ENCODE measurements around the gene CLN3.
A peak's percentile ranks its signal among the peaks of the same experiment; 100 is the strongest.
"Not testable (repeated sequence)": the region's sequence is repeated elsewhere in the genome, so short reads cannot be mapped to it uniquely, and the experiment has no call there.

Gene CLN3

GRCh38 chr16:28494121-28494851, 2.4 kb upstream of the CLN3 start, which contains the start of gene APOBR:
APOBR (plus strand) TSS chr16:28494643; CDS start chr16:28494682, 39 bp downstream.
- peaks cover under 1% of the 10 kb centered on the region for H3K36me3 ChIP-seq (replicated peaks)
- no peak within 1 kb of the TSS for H3K4me3 ChIP-seq
- DNase-seq (ENCODE audit: low spot score in 2 of 2) = no peak

DNA sequence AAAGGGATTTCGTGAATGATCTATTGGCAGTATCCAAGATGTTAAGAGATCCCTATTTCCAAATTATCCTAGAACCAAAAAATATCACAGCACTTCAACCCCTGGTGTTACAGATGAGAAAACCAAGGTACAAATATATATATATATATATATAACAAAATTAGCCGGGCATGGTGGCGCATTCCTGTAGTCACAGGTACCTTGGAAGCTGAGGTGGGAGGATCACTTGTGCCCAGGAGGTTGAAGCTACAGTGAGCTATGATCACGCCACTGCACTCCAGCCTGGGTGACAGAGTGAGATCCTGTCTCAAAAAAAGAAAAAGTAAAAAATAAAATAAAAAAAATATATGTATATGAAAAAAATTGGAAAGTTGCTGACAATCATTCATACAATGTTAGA, 637 bp upstream of the CLN3 start:
- Histone ChIP-seq H3K27me3 (ENCODE audit: low read depth) (no peaks in the 10 kb centered on the region; the same call in 1 of the 2 replicates), H3K36me3 (replicated peaks) (peaks cover 8% of the 10 kb centered on the region), H3K9me3 (no peaks in the 10 kb centered on the region), H3K4me3 (peak overlapping the region; percentile 82), H3K4me1 (peaks cover 5% of the 10 kb centered on the region)
- in situ Hi-C loops (cut with MboI; ENCODE audit: low sequenced_read_pairs) = loop anchor here (25.0 kb wide), 1 partner anchor 320 kb away; the partner anchor contains the start of gene ATXN2L
- DNase-seq (ENCODE audit: low spot score in 2 of 2) = no peak

More at GRCh38 chr16:28494121-28494851, 2.4 kb upstream of the CLN3 start, which contains the start of gene APOBR:
- H3K9me3 ChIP-seq = no peaks in the 10 kb centered on the region
- no peaks in the 10 kb centered on the region; the same call in 1 of the 2 replicates for H3K27me3 ChIP-seq (ENCODE audit: low read depth)
- H3K4me1 ChIP-seq = peaks cover 5% of the 10 kb centered on the region
- in situ Hi-C loops (cut with MboI; ENCODE audit: low sequenced_read_pairs) = loop anchor here (25.0 kb wide), 1 partner anchor 318 kb away; the partner anchor contains the start of gene ATXN2L

DNA sequence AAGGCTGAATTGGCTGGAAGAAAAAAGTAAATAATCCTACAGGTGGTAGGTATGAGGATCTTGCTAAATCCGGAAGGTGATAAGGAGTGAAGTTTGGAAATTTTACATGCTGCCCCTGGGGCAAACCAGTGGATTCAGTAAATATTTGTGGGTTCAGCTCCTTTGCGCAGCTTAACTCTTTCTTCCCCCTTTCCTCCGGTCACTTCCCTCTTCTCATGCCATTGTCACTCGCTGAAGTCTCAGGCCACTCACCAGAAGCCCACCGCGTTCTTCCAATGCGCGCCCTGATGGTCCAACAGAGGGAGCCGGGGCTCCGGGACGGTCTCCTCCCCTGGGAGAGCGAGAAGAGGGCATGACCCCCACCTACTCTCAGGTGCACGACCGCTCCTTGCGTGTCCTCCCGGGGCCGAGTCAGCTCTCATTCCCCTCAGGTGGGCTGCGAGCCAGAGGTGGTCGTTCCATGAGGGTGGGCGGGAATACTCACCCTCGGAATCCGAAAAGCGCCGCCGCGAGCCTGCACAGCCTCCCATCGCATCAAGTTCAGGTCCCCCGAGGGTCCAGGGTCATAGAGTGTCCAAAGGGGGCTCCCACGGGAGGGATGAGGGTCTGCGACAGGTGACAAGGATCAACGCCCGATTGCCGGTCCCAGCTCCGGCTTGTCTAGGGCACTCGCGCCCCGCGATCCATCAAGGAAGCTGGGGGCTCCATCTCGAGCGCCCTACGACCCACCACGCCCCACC, 474 bp downstream of the CLN3 start:
- DNase-seq (ENCODE audit: low spot score in 2 of 2) = peak; percentile 32 to 49
- no peaks in the 10 kb centered on the region for H3K9me3 ChIP-seq
- peaks cover 5% of the 10 kb centered on the region for H3K4me1 ChIP-seq
- peaks cover 8% of the 10 kb centered on the region for H3K36me3 ChIP-seq (replicated peaks)
- no peaks in the 10 kb centered on the region; the same call in 1 of the 2 replicates for H3K27me3 ChIP-seq (ENCODE audit: low read depth)
- in situ Hi-C loops (cut with MboI; ENCODE audit: low sequenced_read_pairs) = loop anchor here (25.0 kb wide), 1 partner anchor 321 kb away; the partner anchor contains the start of gene ATXN2L
- peak overlapping the region; percentile 82 for H3K4me3 ChIP-seq

GRCh38 chr16:28486266-28486665, 5.6 kb downstream of the CLN3 start:
- Histone ChIP-seq H3K4me1 (peaks cover 5% of the 10 kb centered on the region), H3K9me3 (no peaks in the 10 kb centered on the region), H3K36me3 (replicated peaks) (peaks cover 11% of the 10 kb centered on the region), H3K27me3 (ENCODE audit: low read depth) (no peaks in the 10 kb centered on the region; the same call in 1 of the 2 replicates), H3K4me3 (no peak overlapping the region)
- DNase-seq (ENCODE audit: low spot score in 2 of 2) = no peak
- in situ Hi-C loops (cut with MboI; ENCODE audit: low sequenced_read_pairs) = loop anchor here (25.0 kb wide), 1 partner anchor 326 kb away; the partner anchor contains the start of gene ATXN2L

GRCh38 chr16:28483361-28483760, 8.5 kb downstream of the CLN3 start:
- H3K4me3 ChIP-seq; H3K4me1 ChIP-seq; H3K27me3 ChIP-seq (ENCODE audit: low read depth); DNase-seq (ENCODE audit: low spot score in 2 of 2); H3K9me3 ChIP-seq; H3K36me3 ChIP-seq (replicated peaks): not testable (repeated sequence)
- in situ Hi-C loops (cut with MboI; ENCODE audit: low sequenced_read_pairs) = loop anchor here (25.0 kb wide), 1 partner anchor 329 kb away; the partner anchor contains the start of gene ATXN2L

GRCh38 chr16:28482026-28482425, 9.8 kb downstream of the CLN3 start:
- DNase-seq (ENCODE audit: low spot score in 2 of 2) = no peak
- Histone ChIP-seq H3K36me3 (replicated peaks) (peaks cover 12% of the 10 kb centered on the region), H3K4me3 (no peak overlapping the region), H3K9me3 (no peaks in the 10 kb centered on the region), H3K27me3 (ENCODE audit: low read depth) (no peaks in the 10 kb centered on the region), H3K4me1 (no peaks in the 10 kb centered on the region)
- in situ Hi-C loops (cut with MboI; ENCODE audit: low sequenced_read_pairs) = loop anchor here (25.0 kb wide), 1 partner anchor 330 kb away; the partner anchor contains the start of gene ATXN2L

GRCh38 chr16:28478506-28479180, 13.2 kb downstream of the CLN3 start:
- Histone ChIP-seq H3K4me3 (no peak overlapping the region), H3K4me1 (no peaks in the 10 kb centered on the region), H3K36me3 (replicated peaks) (peaks cover 17% of the 10 kb centered on the region), H3K27me3 (ENCODE audit: low read depth) (no peaks in the 10 kb centered on the region), H3K9me3 (no peaks in the 10 kb centered on the region)
- DNase-seq (ENCODE audit: low spot score in 2 of 2) = no peak
- in situ Hi-C loops (cut with MboI; ENCODE audit: low sequenced_read_pairs) = loop anchor here (25.0 kb wide), 1 partner anchor 334 kb away; the partner anchor contains the start of gene ATXN2L

DNA sequence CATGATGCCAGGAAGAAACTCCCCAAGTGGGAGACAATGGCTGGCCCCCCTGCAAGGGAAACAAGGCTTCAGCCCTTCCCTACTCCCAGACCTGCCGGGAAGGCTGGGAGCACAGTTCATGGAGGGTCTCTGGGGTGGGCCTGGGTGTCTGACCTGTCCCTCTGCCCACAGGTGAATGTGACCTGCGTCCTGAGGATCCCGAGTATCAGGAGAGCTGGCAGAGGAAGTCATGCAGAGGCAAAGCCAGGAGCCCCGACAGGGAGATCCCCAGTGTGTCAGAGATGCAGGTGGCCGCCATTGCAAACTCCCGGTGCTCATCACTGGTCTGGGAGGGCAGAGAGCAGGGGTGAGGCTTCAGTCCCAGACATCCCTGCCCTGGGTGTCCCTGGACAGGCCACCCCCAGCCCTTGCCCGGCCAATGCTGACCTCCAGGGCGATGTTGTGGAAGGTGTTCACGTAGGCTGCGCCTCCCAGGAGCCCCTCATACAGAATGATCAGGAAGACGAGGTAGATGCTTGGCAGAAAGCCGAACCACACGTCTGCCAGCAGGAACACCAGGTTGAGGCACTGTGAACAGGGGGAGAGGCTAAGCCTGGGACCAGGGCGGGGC, 14.5 kb downstream of the CLN3 start:
- no peaks in the 10 kb centered on the region for H3K27me3 ChIP-seq (ENCODE audit: low read depth)
- H3K9me3 ChIP-seq = no peaks in the 10 kb centered on the region
- no peak overlapping the region for H3K4me3 ChIP-seq
- no peaks in the 10 kb centered on the region for H3K4me1 ChIP-seq
- H3K36me3 ChIP-seq (replicated peaks) = peaks cover 17% of the 10 kb centered on the region
- in situ Hi-C loops (cut with MboI; ENCODE audit: low sequenced_read_pairs) = loop anchor here (25.0 kb wide), 1 partner anchor 335 kb away; the partner anchor contains the start of gene ATXN2L
- no peak for DNase-seq (ENCODE audit: low spot score in 2 of 2)

DNA sequence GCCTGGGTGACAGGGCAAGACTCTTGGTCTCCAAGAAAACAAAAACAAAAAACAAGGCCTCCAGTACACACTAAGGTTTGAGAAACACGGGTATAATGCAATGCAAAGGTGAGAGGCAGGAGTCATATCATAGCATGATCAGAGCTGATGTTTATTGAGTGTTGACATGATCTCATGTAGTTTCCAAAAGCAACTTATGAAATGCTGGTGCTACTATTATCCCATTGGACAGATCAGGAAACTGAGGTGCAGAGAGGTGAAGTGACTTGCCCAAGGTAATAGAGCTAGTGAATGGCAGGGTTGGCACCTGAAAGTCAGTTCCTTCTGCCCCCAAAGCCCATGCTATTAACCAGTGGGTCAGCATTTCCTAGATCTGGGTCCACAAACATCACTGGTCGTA, 16.7 kb downstream of the CLN3 start:
- no peak for DNase-seq (ENCODE audit: low spot score in 2 of 2)
- Histone ChIP-seq H3K9me3 (no peaks in the 10 kb centered on the region), H3K4me3 (no peak overlapping the region), H3K36me3 (replicated peaks) (peaks cover 10% of the 10 kb centered on the region), H3K4me1 (no peaks in the 10 kb centered on the region), H3K27me3 (ENCODE audit: low read depth) (no peaks in the 10 kb centered on the region)
- in situ Hi-C loops (cut with MboI; ENCODE audit: low sequenced_read_pairs) = loop anchor here (25.0 kb wide), 1 partner anchor 337 kb away; the partner anchor contains the start of gene ATXN2L

- Histone ChIP-seq H3K9me3 (no peaks in the 10 kb centered on the region), H3K4me3 (no peak overlapping the region), H3K36me3 (replicated peaks) (peaks cover 8% of the 10 kb centered on the region), H3K27me3 (ENCODE audit: low read depth) (no peaks in the 10 kb centered on the region), H3K4me1 (no peaks in the 10 kb centered on the region)
- no peak for DNase-seq (ENCODE audit: low spot score in 2 of 2)
- in situ Hi-C loops (cut with MboI; ENCODE audit: low sequenced_read_pairs) = no loop called here
These were observed 18.1 kb downstream of the CLN3 start for GRCh38 chr16:28473714-28474265.

- H3K27me3 ChIP-seq (ENCODE audit: low read depth); H3K4me3 ChIP-seq; in situ Hi-C loops (cut with MboI; ENCODE audit: low sequenced_read_pairs); H3K9me3 ChIP-seq; DNase-seq (ENCODE audit: low spot score in 2 of 2); H3K4me1 ChIP-seq; H3K36me3 ChIP-seq (replicated peaks): not testable (repeated sequence)
These were observed 44.8 kb downstream of the CLN3 start for GRCh38 chr16:28447081-28447480.

GRCh38 chr16:28446388-28446787, 45.5 kb downstream of the CLN3 start:
- H3K36me3 ChIP-seq (replicated peaks); H3K27me3 ChIP-seq (ENCODE audit: low read depth); DNase-seq (ENCODE audit: low spot score in 2 of 2); H3K4me1 ChIP-seq; H3K4me3 ChIP-seq; in situ Hi-C loops (cut with MboI; ENCODE audit: low sequenced_read_pairs); H3K9me3 ChIP-seq: not testable (repeated sequence)

DNA sequence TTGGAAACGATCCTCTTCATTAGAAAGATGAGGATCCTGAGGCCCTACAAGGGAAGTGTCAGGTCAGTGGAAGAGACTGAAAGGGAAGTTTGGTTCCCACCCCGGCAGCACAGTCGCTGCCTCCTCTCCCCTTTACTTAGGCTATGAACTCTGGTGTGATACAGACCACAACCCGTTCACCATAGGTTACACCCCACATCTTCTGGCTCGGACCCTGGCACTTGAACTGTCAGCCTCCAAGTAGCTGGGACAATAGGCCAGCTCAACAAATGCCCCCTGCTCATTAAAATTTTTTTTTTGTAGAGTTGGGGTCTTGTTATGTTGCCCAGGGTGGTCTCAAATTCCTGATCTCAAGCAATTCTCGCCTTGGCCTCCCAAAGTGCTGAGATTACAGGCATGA, 47.9 kb downstream of the CLN3 start:
- H3K36me3 ChIP-seq (replicated peaks); in situ Hi-C loops (cut with MboI; ENCODE audit: low sequenced_read_pairs); H3K4me3 ChIP-seq; H3K4me1 ChIP-seq; H3K27me3 ChIP-seq (ENCODE audit: low read depth); H3K9me3 ChIP-seq; DNase-seq (ENCODE audit: low spot score in 2 of 2): not testable (repeated sequence)
